Activated T-cell treated with anti-CD3 and anti-CD28 coated beads, Interleukin-2, amount 50 U/mL, for 48 hours (primary cell): ENCODE data around the gene RAB3C.

Experiments
- DNase-seq, 2 experiments: peaks; one replicate each; pipeline ENCODE4 v3.0.0-alpha.2; 2020

The RAB3C gene

GRCh38 chr5:58842852-58843251 is 260.0 kb downstream of the RAB3C start:
- DNase-seq, result no peak

- DNase-seq, result no peak
Measured at GRCh38 chr5:58844395-58844794, 261.5 kb downstream of the RAB3C start.

GRCh38 chr5:58847041-58847440 is 264.2 kb downstream of the RAB3C start:
- DNase-seq, result no peak

GRCh38 chr5:58849223-58849622 is 266.3 kb downstream of the RAB3C start:
- DNase-seq, result no peak

GRCh38 chr5:58849921-58850667 is 267.2 kb downstream of the RAB3C start:
- no peak for DNase-seq

GRCh38 chr5:58851153-58851552 is 268.3 kb downstream of the RAB3C start:
- DNase-seq, result no peak

GRCh38 chr5:58851571-58851970 is 268.7 kb downstream of the RAB3C start:
- no peak for DNase-seq

GRCh38 chr5:58852566-58852965 is 269.7 kb downstream of the RAB3C start:
- DNase-seq, result no peak

- no peak for DNase-seq
Measured at GRCh38 chr5:58854441-58854840, 271.6 kb downstream of the RAB3C start.

GRCh38 chr5:58855851-58856739 is 273.2 kb downstream of the RAB3C start:
- DNase-seq, result no peak

- DNase-seq, result no peak
Measured at GRCh38 chr5:58857609-58858008, 274.7 kb downstream of the RAB3C start.

- no peak for DNase-seq
Measured at GRCh38 chr5:58860680-58861079, 277.8 kb downstream of the RAB3C start.

- no peak for DNase-seq
Measured at GRCh38 chr5:58868931-58869330, 286.1 kb downstream of the RAB3C start.

GRCh38 chr5:58871648-58872242 is 288.9 kb downstream of the RAB3C start:
- DNase-seq, result no peak

- DNase-seq, result no peak
Measured at GRCh38 chr5:58872670-58873273, 289.9 kb downstream of the RAB3C start.

GRCh38 chr5:58875599-58875998 is 292.7 kb downstream of the RAB3C start:
- DNase-seq, result no peak

- DNase-seq, result no peak
Measured at GRCh38 chr5:58885260-58885659, 302.4 kb downstream of the RAB3C start.

GRCh38 chr5:58886315-58887207 is 303.7 kb downstream of the RAB3C start:
- peak; percentile 75 to 79 for DNase-seq

GRCh38 chr5:58887311-58887710 is 304.4 kb downstream of the RAB3C start:
- DNase-seq, result peak; percentile 25 to 26

- DNase-seq, result peak; percentile 24 to 28
Measured at GRCh38 chr5:58887721-58888409, 305.0 kb downstream of the RAB3C start.

GRCh38 chr5:58890265-58890664 is 307.4 kb downstream of the RAB3C start:
- DNase-seq, result no peak

- DNase-seq, result no peak
Measured at GRCh38 chr5:58890701-58891085, 307.8 kb downstream of the RAB3C start.
